H1 (cell line): Measurements from ENCODE around the gene LARP4B. TPM values are rescaled to one million over a fixed set of nuclear protein-coding genes. Genes with fewer than 3 reads are reported as not detected.

Experiments used
- CBX5 ChIP-seq: fragments of 300-800, 300-1000 bp; sonication (generic); IDR thresholded peaks from 2 replicates; pipeline ENCODE4 v1.7.1; 2016; ENCODE audit warnings: antibody characterized with exemption, low read length, low read depth
- CBX8 ChIP-seq: fragments of 300-800, 300-1000 bp; sonication (generic); IDR thresholded peaks from 2 replicates; pipeline ENCODE4 v1.7.1; 2016; ENCODE audit warnings: low read depth, low read length, borderline replicate concordance
- CHD2 ChIP-seq: IDR thresholded peaks from 2 replicates; pipeline ENCODE4 v1.6.1; 2012; ENCODE audit warnings: low read length, improper control_type of control experiment
- GTF2F1 ChIP-seq: IDR thresholded peaks from 2 replicates; pipeline ENCODE4 v1.6.1; 2012; ENCODE audit warnings: low read depth, low read length, improper control_type of control experiment, borderline replicate concordance
- KDM1A ChIP-seq: fragments of 200-600, 300-600 bp; sonication (generic); IDR thresholded peaks from 2 replicates; pipeline ENCODE4 v1.7.1; 2016; ENCODE audit warnings: mild to moderate bottlenecking, low read length, borderline replicate concordance
- RAD21 ChIP-seq, 2 experiments: IDR thresholded peaks in 1 of 2; conservative IDR thresholded peaks in 1 of 2; 2 replicates each; pipeline ENCODE4 v1.6.1; 2011; ENCODE audit warnings: low read depth in 2 of 2, low read length in 2 of 2, improper control_type of control experiment in 1 of 2, inconsistent platforms in 1 of 2, mild to moderate bottlenecking in 1 of 2, moderate library complexity in 1 of 2
- SIRT6 ChIP-seq: IDR thresholded peaks from one replicate; pipeline ENCODE4 v1.7.1; 2012; ENCODE audit warnings: low read length, inconsistent platforms
- polyA plus RNA-seq, 7 experiments: library from polyadenylated mRNA; depleted of rRNA in 3 of 7; stranded (reverse) in 5 of 7; unstranded in 2 of 7; fragments of >200 nt in 5 of 7; fragments of 200-250 nt in 2 of 7; gene quantifications; 1 replicate in 5 of 7; 2 replicates in 1 of 7; 4 replicates in 1 of 7; pipeline versions ENCODE4 v1.2.1 to v1.2.3, GENCODE V29; 2011 to 2013; ENCODE audit warnings: missing spikeins in 2 of 7, mixed read lengths in 2 of 7
- total RNA-seq: library from RNA; stranded (reverse); fragmentation: NEBNext Ultra II Directional; extraction: Animal tissue kit (Norgen Biotek cat#: 25700); gene quantifications from 2 replicates; pipeline ENCODE4 v1.2.1, GENCODE V29; 2021
- TF ChIP-seq, protein P1 (sequence below): fragments of 300-600 bp; sonication (generic); IDR thresholded peaks from 2 replicates; pipeline ENCODE4 v1.7.1; 2012; ENCODE audit warnings: low read length, moderate library complexity, mild to moderate bottlenecking, inconsistent platforms; ENCODE audit not compliant: insufficient replicate concordance
- TF ChIP-seq, protein P2 (sequence below): IDR thresholded peaks from 2 replicates; pipeline ENCODE4 v1.6.1; 2012; ENCODE audit warnings: low read length, inconsistent platforms

The LARP4B gene
- total and polyA plus RNA-seq, 2 of the 8 experiments (the other 6 are each of a cell fraction or from before 2014, with no cell fraction given) = 20.1 to 78.6 TPM

DNA sequence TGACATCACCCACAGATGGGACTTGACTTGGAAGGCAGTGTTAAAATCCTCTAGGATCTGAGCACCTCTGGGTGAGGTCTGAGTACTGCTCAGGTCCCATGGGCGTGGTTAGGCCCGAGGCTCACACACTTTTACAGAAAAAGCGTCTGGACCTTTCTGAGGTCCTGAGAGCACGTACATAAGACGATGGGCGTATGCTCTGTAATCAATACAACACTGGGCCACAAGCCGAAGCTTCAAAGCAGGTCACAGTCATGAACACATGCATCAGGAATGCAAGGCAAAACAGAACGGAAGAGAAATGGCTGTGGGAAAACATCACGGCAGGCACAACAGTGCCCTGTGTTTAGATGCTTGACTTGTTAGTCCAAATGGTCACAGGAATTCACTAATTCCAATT is 112.2 kb downstream of the LARP4B start (continued):
- TF ChIP-seq, protein P1, sequence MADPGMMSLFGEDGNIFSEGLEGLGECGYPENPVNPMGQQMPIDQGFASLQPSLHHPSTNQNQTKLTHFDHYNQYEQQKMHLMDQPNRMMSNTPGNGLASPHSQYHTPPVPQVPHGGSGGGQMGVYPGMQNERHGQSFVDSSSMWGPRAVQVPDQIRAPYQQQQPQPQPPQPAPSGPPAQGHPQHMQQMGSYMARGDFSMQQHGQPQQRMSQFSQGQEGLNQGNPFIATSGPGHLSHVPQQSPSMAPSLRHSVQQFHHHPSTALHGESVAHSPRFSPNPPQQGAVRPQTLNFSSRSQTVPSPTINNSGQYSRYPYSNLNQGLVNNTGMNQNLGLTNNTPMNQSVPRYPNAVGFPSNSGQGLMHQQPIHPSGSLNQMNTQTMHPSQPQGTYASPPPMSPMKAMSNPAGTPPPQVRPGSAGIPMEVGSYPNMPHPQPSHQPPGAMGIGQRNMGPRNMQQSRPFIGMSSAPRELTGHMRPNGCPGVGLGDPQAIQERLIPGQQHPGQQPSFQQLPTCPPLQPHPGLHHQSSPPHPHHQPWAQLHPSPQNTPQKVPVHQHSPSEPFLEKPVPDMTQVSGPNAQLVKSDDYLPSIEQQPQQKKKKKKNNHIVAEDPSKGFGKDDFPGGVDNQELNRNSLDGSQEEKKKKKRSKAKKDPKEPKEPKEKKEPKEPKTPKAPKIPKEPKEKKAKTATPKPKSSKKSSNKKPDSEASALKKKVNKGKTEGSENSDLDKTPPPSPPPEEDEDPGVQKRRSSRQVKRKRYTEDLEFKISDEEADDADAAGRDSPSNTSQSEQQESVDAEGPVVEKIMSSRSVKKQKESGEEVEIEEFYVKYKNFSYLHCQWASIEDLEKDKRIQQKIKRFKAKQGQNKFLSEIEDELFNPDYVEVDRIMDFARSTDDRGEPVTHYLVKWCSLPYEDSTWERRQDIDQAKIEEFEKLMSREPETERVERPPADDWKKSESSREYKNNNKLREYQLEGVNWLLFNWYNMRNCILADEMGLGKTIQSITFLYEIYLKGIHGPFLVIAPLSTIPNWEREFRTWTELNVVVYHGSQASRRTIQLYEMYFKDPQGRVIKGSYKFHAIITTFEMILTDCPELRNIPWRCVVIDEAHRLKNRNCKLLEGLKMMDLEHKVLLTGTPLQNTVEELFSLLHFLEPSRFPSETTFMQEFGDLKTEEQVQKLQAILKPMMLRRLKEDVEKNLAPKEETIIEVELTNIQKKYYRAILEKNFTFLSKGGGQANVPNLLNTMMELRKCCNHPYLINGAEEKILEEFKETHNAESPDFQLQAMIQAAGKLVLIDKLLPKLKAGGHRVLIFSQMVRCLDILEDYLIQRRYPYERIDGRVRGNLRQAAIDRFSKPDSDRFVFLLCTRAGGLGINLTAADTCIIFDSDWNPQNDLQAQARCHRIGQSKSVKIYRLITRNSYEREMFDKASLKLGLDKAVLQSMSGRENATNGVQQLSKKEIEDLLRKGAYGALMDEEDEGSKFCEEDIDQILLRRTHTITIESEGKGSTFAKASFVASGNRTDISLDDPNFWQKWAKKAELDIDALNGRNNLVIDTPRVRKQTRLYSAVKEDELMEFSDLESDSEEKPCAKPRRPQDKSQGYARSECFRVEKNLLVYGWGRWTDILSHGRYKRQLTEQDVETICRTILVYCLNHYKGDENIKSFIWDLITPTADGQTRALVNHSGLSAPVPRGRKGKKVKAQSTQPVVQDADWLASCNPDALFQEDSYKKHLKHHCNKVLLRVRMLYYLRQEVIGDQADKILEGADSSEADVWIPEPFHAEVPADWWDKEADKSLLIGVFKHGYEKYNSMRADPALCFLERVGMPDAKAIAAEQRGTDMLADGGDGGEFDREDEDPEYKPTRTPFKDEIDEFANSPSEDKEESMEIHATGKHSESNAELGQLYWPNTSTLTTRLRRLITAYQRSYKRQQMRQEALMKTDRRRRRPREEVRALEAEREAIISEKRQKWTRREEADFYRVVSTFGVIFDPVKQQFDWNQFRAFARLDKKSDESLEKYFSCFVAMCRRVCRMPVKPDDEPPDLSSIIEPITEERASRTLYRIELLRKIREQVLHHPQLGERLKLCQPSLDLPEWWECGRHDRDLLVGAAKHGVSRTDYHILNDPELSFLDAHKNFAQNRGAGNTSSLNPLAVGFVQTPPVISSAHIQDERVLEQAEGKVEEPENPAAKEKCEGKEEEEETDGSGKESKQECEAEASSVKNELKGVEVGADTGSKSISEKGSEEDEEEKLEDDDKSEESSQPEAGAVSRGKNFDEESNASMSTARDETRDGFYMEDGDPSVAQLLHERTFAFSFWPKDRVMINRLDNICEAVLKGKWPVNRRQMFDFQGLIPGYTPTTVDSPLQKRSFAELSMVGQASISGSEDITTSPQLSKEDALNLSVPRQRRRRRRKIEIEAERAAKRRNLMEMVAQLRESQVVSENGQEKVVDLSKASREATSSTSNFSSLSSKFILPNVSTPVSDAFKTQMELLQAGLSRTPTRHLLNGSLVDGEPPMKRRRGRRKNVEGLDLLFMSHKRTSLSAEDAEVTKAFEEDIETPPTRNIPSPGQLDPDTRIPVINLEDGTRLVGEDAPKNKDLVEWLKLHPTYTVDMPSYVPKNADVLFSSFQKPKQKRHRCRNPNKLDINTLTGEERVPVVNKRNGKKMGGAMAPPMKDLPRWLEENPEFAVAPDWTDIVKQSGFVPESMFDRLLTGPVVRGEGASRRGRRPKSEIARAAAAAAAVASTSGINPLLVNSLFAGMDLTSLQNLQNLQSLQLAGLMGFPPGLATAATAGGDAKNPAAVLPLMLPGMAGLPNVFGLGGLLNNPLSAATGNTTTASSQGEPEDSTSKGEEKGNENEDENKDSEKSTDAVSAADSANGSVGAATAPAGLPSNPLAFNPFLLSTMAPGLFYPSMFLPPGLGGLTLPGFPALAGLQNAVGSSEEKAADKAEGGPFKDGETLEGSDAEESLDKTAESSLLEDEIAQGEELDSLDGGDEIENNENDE = no peak
- TF ChIP-seq KDM1A (no peak), CBX8 (no peak), GTF2F1 (no peak), CBX5 (no peak), SIRT6 (no peak), RAD21 (IDR thresholded peaks at IDR 0.05 in 1 of 2, conservative IDR thresholded peaks at IDR 0.05 in 1 of 2; ENCODE audit: low read depth in 2 of 2, low read length in 2 of 2) (no peak), CHD2 (no peak)
- TF ChIP-seq, protein P2, sequence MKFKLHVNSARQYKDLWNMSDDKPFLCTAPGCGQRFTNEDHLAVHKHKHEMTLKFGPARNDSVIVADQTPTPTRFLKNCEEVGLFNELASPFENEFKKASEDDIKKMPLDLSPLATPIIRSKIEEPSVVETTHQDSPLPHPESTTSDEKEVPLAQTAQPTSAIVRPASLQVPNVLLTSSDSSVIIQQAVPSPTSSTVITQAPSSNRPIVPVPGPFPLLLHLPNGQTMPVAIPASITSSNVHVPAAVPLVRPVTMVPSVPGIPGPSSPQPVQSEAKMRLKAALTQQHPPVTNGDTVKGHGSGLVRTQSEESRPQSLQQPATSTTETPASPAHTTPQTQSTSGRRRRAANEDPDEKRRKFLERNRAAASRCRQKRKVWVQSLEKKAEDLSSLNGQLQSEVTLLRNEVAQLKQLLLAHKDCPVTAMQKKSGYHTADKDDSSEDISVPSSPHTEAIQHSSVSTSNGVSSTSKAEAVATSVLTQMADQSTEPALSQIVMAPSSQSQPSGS = no peak
